Left cardiac atrium (tissue), 4 donors: Measurements from ENCODE around the gene GRAP2. TPM values are rescaled to one million over a fixed set of nuclear protein-coding genes. Genes with fewer than 3 reads are reported as not detected.

ENCODE experiments used
- ATAC-seq, 2 donors: fragments of 200-7000 bp; cut with Tn5 transposase; one replicate each; pipeline ENCODE4 v1.9.1; 2020; ENCODE audit warnings: mild to moderate bottlenecking in 2 of 2, moderate library complexity in 2 of 2
- DNase-seq: peaks from one replicate; pipeline ENCODE4 v3.0.0-alpha.2; 2020
- intact Hi-C, 2 donors: fragments of 100-400 bp; cut with DNase I; formaldehyde crosslinking; loops; one replicate each; pipeline versions ENCODE4 v1.14.1 to v1.15.1; 2022 to 2023
- total RNA-seq, 2 donors: library from RNA; stranded (reverse); fragmentation: NEBNext Ultra II Directional; extraction: Animal tissue kit (Norgen Biotek cat#: 25700); gene quantifications; one replicate each; pipeline ENCODE4 v1.2.1, GENCODE V29; 2021
- donor health status: DM: no; HTN: yes; CAD: no.
- donor health status: DM: no; HTN: yes; CAD: no; lungs with severe emphysema.
- donor health status: DM: yes; HTN: yes; CAD: no.
- donor health status: Dilated cardiomyopathy.

Gene GRAP2
- total RNA-seq, 2 donors from 2014 or later = 2.1 to 3.8 TPM

DNA sequence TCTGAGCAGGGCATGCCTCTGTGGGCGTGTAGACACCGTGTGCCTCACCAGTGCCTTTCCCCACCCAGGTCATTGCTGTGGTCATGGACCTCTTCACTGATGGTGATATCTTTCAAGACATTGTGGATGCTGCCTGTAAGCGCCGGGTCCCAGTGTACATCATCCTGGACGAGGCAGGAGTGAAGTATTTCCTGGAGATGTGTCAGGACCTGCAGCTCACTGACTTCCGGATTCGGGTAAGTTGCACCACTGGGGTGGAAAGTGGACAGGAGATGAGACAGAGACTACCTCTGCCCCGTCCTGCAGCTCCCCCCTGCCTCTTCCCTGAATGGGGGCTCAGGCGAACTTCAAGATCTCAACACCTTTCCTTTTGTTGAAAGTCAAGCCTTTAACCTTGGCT lies 118.2 kb downstream of the GRAP2 start:
- intact Hi-C loops = no loop called here
- DNase-seq (no peak), ATAC-seq (no peak)

DNA sequence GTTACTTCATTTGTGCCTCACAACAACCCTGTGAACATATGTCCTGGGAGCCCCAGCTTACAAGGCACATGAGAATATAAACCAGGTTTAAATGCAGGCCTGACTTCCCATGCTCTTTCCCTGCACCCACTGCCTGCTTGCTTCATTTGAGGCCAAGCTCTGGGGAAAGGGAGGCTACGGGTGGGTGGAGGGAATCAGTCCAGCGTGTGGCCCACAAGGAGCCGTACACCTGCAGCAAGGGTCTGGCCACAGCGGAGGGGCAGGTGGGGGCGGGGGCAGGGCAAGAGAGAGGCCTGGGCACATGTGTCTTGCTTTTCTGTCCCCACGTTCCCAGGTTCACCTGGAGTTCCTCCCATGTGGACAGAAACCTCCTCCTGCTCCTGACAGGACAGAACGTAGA lies 120.1 kb downstream of the GRAP2 start:
- ATAC-seq (no peak), DNase-seq (no peak)
- intact Hi-C loops = loop anchor here in 1 of 2 donors (5.0 to 10.0 kb wide), 2 partner anchors 86 to 484 kb away; no protein-coding TSS in a partner anchor

DNA sequence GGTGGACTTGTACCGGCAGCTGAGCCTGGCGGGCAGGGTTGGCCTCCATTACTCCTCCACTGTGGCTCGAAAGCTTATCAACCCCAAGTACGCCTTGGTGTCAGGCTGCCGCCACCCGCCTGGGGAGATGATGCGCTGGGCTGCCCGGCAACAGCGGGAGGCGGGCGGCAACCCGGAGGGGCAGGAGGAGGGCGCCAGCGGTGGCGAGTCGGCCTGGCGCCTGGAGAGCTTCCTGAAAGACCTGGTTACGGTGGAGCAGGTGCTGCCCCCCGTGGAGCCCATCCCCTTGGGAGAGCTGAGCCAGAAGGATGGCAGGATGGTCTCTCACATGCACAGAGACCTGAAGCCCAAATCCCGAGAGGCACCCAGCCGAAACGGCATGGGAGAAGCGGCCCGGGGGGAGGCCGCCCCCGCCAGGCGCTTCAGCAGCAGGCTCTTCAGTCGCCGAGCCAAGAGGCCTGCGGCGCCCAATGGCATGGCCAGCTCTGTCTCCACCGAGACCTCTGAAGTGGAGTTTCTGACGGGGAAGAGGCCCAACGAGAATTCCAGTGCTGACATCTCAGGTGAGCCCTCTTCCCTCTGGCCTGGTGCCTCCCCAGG lies 120.6 kb downstream of the GRAP2 start:
- DNase-seq = no peak
- ATAC-seq = no peak
- intact Hi-C loops = loop anchor here in 1 of 2 donors (5.0 to 10.0 kb wide), 2 partner anchors 87 to 484 kb away; no protein-coding TSS in a partner anchor

DNA sequence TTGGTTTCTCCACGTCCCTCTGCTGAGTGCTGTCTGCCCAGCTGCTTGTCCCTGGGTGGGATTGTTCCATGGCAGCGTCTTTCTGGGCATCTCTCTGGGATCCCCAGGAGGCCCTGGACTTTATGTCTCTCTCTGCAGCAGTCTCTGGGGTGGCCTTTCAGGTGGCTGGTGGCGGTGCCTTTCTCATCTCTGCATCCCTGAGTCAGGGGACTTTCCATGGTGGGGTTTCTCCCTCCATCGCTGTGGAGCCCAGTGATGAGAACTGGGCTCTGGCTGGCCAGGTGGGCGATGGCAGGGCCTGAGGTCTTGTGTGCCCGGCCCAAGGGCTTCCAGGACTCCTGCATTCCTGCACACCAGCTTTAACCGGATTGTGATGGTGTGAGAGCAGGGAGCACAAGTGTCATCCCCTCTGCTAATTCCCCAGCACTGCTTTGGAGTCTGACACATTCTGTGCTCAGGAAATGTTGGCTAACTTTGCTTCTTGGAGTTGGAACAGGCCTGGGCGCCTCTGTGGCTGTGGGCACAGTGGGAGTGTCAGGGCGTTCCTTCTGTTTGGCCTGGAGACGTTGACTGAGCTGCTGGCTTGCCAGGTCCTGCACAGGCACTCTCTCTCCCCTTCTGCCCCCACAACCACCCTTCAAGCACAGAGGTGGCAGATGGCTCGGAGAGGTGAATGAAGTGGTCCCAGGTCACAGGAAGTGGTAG lies 121.8 kb downstream of the GRAP2 start:
- intact Hi-C loops = loop anchor here in 1 of 2 donors (5.0 to 10.0 kb wide), 2 partner anchors 88 to 485 kb away; no protein-coding TSS in a partner anchor
- no peak for DNase-seq
- ATAC-seq = no peak

Other genes with a start within 250 kb of the GRAP2 start
- not detected for gene ENTHD1, start 7.3 kb upstream of the GRAP2 start, total RNA-seq
- gene TMA7B, start 59.3 kb downstream of the GRAP2 start, total RNA-seq = not detected
- gene FAM83F, start 93.9 kb downstream of the GRAP2 start, total RNA-seq = 1 to 10 TPM; 2.2 to 2.4 TPM